HG03378 (cell line): ENCODE measurements around the gene CATSPERZ.

Source experiments
- ATAC-seq: cut with Tn5 transposase; IDR thresholded peaks from one replicate; pipeline ENCODE4 v1.9.1; 2021; ENCODE audit warnings: mild to moderate bottlenecking, moderate library complexity; ENCODE audit not compliant: unreplicated experiment

CATSPERZ gene

GRCh38 chr11:64337538-64338249 is 37.5 kb downstream of the CATSPERZ start:
- no peak for ATAC-seq

- ATAC-seq = no peak
Observed at GRCh38 chr11:64338716-64339115, 38.6 kb downstream of the CATSPERZ start.

GRCh38 chr11:64339286-64339685 is 39.1 kb downstream of the CATSPERZ start:
- ATAC-seq = no peak

- no peak for ATAC-seq
Observed at GRCh38 chr11:64339754-64340408, 39.7 kb downstream of the CATSPERZ start, which contains the start of gene CCDC88B. Gene CCDC88B, plus strand, starts transcription at chr11:64340204. Its CDS starts 63 bp downstream, at chr11:64340267.

GRCh38 chr11:64340671-64341335 is 40.6 kb downstream of the CATSPERZ start:
- ATAC-seq = no peak

- no peak for ATAC-seq
Observed at GRCh38 chr11:64341429-64341828, 41.3 kb downstream of the CATSPERZ start.

- ATAC-seq = no peak
Observed at GRCh38 chr11:64341851-64342791, 42.0 kb downstream of the CATSPERZ start.

GRCh38 chr11:64342869-64343745 is 42.9 kb downstream of the CATSPERZ start:
- ATAC-seq = no peak

GRCh38 chr11:64343767-64344559 is 43.8 kb downstream of the CATSPERZ start:
- no peak for ATAC-seq

GRCh38 chr11:64344787-64345186 is 44.6 kb downstream of the CATSPERZ start:
- no peak for ATAC-seq

GRCh38 chr11:64347193-64347867 is 47.2 kb downstream of the CATSPERZ start:
- ATAC-seq = no peak

GRCh38 chr11:64348383-64349024 is 48.3 kb downstream of the CATSPERZ start:
- no peak for ATAC-seq

GRCh38 chr11:64349025-64349387 is 48.8 kb downstream of the CATSPERZ start:
- ATAC-seq = no peak

GRCh38 chr11:64349404-64349803 is 49.2 kb downstream of the CATSPERZ start:
- ATAC-seq = no peak

- no peak for ATAC-seq
Observed at GRCh38 chr11:64351136-64351631, 51.0 kb downstream of the CATSPERZ start.

- no peak for ATAC-seq
Observed at GRCh38 chr11:64352099-64352994, 52.2 kb downstream of the CATSPERZ start.
